C4-2B (cell line): ENCODE results near the gene PTCHD1.

Experiments used
- ZFX ChIP-seq: fragments of 450-650 bp; IDR thresholded peaks from 2 replicates; pipeline ENCODE4 v1.6.1; 2017
- TF ChIP-seq, protein P1 (sequence below): fragments of 450-650 bp; conservative IDR thresholded peaks from 2 replicates; pipeline ENCODE4 v1.5.1; 2017; ENCODE audit warnings: mild to moderate bottlenecking

DNA sequence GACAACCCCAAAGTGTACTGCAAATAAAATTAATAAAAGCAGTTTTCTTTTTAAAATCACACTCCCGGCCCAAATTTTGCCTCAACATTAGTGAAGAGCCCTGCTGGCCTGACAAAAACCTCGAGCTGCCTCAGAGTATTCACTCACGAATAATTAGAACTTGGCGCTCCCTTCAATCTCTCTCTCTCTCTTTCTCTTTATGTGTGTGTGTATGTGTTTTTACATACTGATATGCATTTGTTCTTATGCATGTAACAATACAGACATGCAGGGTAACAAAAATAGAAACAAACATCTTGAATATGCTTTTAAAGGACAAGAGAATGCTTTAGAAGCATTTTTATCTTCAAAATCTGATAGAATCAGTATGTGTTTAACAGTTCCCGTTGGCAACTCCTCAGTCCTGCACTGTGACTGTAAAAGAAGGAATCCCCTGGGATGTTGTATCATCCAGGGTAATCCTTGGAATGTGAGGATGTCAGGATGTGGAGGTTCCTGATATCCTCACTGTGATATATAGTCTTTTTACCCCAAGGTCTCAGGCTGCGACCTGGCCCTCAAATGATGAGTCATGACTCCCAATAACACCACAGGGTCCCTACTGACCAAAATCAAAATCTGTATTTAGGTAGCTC, 53.0 kb downstream of the PTCHD1 start:
- TF ChIP-seq, protein P1, sequence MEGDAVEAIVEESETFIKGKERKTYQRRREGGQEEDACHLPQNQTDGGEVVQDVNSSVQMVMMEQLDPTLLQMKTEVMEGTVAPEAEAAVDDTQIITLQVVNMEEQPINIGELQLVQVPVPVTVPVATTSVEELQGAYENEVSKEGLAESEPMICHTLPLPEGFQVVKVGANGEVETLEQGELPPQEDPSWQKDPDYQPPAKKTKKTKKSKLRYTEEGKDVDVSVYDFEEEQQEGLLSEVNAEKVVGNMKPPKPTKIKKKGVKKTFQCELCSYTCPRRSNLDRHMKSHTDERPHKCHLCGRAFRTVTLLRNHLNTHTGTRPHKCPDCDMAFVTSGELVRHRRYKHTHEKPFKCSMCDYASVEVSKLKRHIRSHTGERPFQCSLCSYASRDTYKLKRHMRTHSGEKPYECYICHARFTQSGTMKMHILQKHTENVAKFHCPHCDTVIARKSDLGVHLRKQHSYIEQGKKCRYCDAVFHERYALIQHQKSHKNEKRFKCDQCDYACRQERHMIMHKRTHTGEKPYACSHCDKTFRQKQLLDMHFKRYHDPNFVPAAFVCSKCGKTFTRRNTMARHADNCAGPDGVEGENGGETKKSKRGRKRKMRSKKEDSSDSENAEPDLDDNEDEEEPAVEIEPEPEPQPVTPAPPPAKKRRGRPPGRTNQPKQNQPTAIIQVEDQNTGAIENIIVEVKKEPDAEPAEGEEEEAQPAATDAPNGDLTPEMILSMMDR, result no peak
- TF ChIP-seq ZFX, result no peak
